ENCODE data around the gene TMEM63A. TPM values are rescaled to one million over a fixed set of nuclear protein-coding genes. Genes with fewer than 3 reads are reported as not detected.

Gene TMEM63A
- total RNA-seq, 1 donor from 2014 or later, result 153 TPM

GRCh38 chr1:225866981-225867380, 15.2 kb downstream of the TMEM63A start:
- DNase-seq (ENCODE audit: low spot score), result no peak

GRCh38 chr1:225866061-225866837, 15.9 kb downstream of the TMEM63A start:
- no peak for DNase-seq (ENCODE audit: low spot score)

- no peak for DNase-seq (ENCODE audit: low spot score)
These were observed 16.7 kb downstream of the TMEM63A start for GRCh38 chr1:225865514-225865913.

GRCh38 chr1:225863167-225863566, 19.0 kb downstream of the TMEM63A start:
- no peak for DNase-seq (ENCODE audit: low spot score)

- DNase-seq (ENCODE audit: low spot score), result no peak
These were observed 19.6 kb downstream of the TMEM63A start for GRCh38 chr1:225862581-225862950.

GRCh38 chr1:225861834-225862580, 20.2 kb downstream of the TMEM63A start:
- DNase-seq (ENCODE audit: low spot score), result no peak

GRCh38 chr1:225860876-225861441, 21.2 kb downstream of the TMEM63A start:
- DNase-seq (ENCODE audit: low spot score), result no peak

- no peak for DNase-seq (ENCODE audit: low spot score)
These were observed 22.1 kb downstream of the TMEM63A start for GRCh38 chr1:225860107-225860506.

- DNase-seq (ENCODE audit: low spot score), result no peak
These were observed 23.0 kb downstream of the TMEM63A start for GRCh38 chr1:225859151-225859550.

- DNase-seq (ENCODE audit: low spot score), result no peak
These were observed 24.9 kb downstream of the TMEM63A start for GRCh38 chr1:225857256-225857655.

GRCh38 chr1:225855503-225856300, 26.5 kb downstream of the TMEM63A start:
- no peak for DNase-seq (ENCODE audit: low spot score)

GRCh38 chr1:225853441-225853840, 28.7 kb downstream of the TMEM63A start:
- DNase-seq (ENCODE audit: low spot score), result no peak

GRCh38 chr1:225852413-225853124, 29.6 kb downstream of the TMEM63A start:
- DNase-seq (ENCODE audit: low spot score), result no peak

GRCh38 chr1:225851805-225852204, 30.4 kb downstream of the TMEM63A start:
- no peak for DNase-seq (ENCODE audit: low spot score)

GRCh38 chr1:225850370-225850769, 31.8 kb downstream of the TMEM63A start:
- no peak for DNase-seq (ENCODE audit: low spot score)

- DNase-seq (ENCODE audit: low spot score), result no peak
These were observed 32.3 kb downstream of the TMEM63A start for GRCh38 chr1:225849925-225850324.

GRCh38 chr1:225848030-225848955, 33.9 kb downstream of the TMEM63A start:
- DNase-seq (ENCODE audit: low spot score), result no peak

GRCh38 chr1:225847610-225848009, 34.6 kb downstream of the TMEM63A start:
- DNase-seq (ENCODE audit: low spot score), result peak; percentile 79

- no peak for DNase-seq (ENCODE audit: low spot score)
These were observed 35.6 kb downstream of the TMEM63A start for GRCh38 chr1:225846331-225847310.

Measured in mucosa of gallbladder (tissue), 1 donor.